Cardiac fibroblast (primary cell): ENCODE data around the gene SPSB3.

ENCODE experiments used
- DNase-seq, 2 donors: peaks; one replicate each; pipeline versions ENCODE4 v3.0.0 to v3.0.0-alpha.2; 2010; ENCODE audit warnings: low read depth in 2 of 2
- H3K4me3 ChIP-seq, 2 donors: replicated peaks in 1 of 2; 1 replicate in 1 of 2; 2 replicates in 1 of 2; pipeline ENCODE4 v1.5.1; 2011; ENCODE audit warnings: low read depth in 2 of 2, low read length in 2 of 2, mild to moderate bottlenecking in 2 of 2, moderate library complexity in 1 of 2
- CTCF ChIP-seq: IDR thresholded peaks from one replicate; pipeline ENCODE4 v1.5.1; 2011; ENCODE audit warnings: low read depth, mild to moderate bottlenecking, low read length, inconsistent platforms

The SPSB3 gene

GRCh38 chr16:1820096-1820945, 38.0 kb upstream of the SPSB3 start:
- no peak for DNase-seq
- H3K4me3 ChIP-seq = no peak overlapping the region
- TF ChIP-seq CTCF = no peak

GRCh38 chr16:1819611-1820010, 37.2 kb upstream of the SPSB3 start:
- no peak for DNase-seq
- no peak for TF ChIP-seq CTCF
- no peak overlapping the region for H3K4me3 ChIP-seq

GRCh38 chr16:1818873-1819525, 36.6 kb upstream of the SPSB3 start:
- TF ChIP-seq CTCF = no peak
- no peak for DNase-seq
- no peak overlapping the region for H3K4me3 ChIP-seq

GRCh38 chr16:1818204-1818872, 36.0 kb upstream of the SPSB3 start:
- no peak for DNase-seq
- no peak for TF ChIP-seq CTCF
- no peak overlapping the region for H3K4me3 ChIP-seq

- TF ChIP-seq CTCF = no peak
- no peak overlapping the region for H3K4me3 ChIP-seq
- DNase-seq = no peak
These were observed 35.3 kb upstream of the SPSB3 start for GRCh38 chr16:1817716-1818115.

GRCh38 chr16:1817276-1817589, 34.9 kb upstream of the SPSB3 start:
- H3K4me3 ChIP-seq = no peak overlapping the region
- DNase-seq = no peak
- TF ChIP-seq CTCF = no peak
